H1 (cell line): ENCODE data around the gene LMX1B. TPM values are rescaled to one million over a fixed set of nuclear protein-coding genes. Genes with fewer than 3 reads are reported as not detected.
A peak's percentile ranks its signal among the peaks of the same experiment; 100 is the strongest.

Experiments used
- CTCF ChIA-PET: fragments of 300-600 bp; sonication (Branson Sonifier 250); formaldehyde crosslinking; loops from one replicate; lab custom pipeline; 2021; ENCODE audit not compliant: partially characterized antibody; lab: Charles Lee
- POLR2A ChIA-PET: fragments of 300-600 bp; sonication (Branson Sonifier 250); formaldehyde crosslinking; loops from one replicate; lab custom pipeline; 2021; ENCODE audit warnings: inconsistent platforms; ENCODE audit not compliant: partially characterized antibody; lab: Charles Lee
- DNase-seq, 2 experiments: peaks; one replicate each; pipeline versions ENCODE4 v3.0.0 to v3.0.0-alpha.2; 2010 to 2022; ENCODE audit warnings: low spot score in 2 of 2, low read depth in 1 of 2, mixed read lengths in 1 of 2
- FAIRE-seq: peaks from 2 replicates; lab custom pipeline; 2011; peaks lifted over from hg19 to GRCh38; lab: Jason Lieb, UNC
- H2AFZ ChIP-seq: 2 replicates; pipeline ENCODE4 v1.8.1; 2012; ENCODE audit warnings: low read length, inconsistent platforms
- H2AK5ac ChIP-seq: 2 replicates; pipeline ENCODE4 v1.6.1; 2013; ENCODE audit warnings: low read depth, low read length
- H2BK120ac ChIP-seq: replicated peaks from 2 replicates; pipeline ENCODE3; 2013; ENCODE audit warnings: low read depth, low read length, inconsistent platforms
- H2BK12ac ChIP-seq: 2 replicates; pipeline ENCODE4 v1.6.1; 2013; ENCODE audit warnings: low read depth, low read length
- H2BK15ac ChIP-seq: 2 replicates; pipeline ENCODE4 v1.6.1; 2013; ENCODE audit warnings: low read length
- H2BK20ac ChIP-seq: 2 replicates; pipeline ENCODE4 v1.6.1; 2013; ENCODE audit warnings: low read length
- H2BK5ac ChIP-seq: 2 replicates; pipeline ENCODE4 v1.6.1; 2013; ENCODE audit warnings: low read depth, low read length
- H3K14ac ChIP-seq: 2 replicates; pipeline ENCODE4 v1.6.1; 2013; ENCODE audit warnings: inconsistent platforms; ENCODE audit not compliant: insufficient read length
- H3K18ac ChIP-seq: 2 replicates; pipeline ENCODE4 v1.6.1; 2013; ENCODE audit warnings: low read length; ENCODE audit errors: extremely low read depth
- H3K23ac ChIP-seq: 2 replicates; pipeline ENCODE4 v1.6.1; 2013; ENCODE audit warnings: inconsistent platforms; ENCODE audit not compliant: insufficient read length
- H3K23me2 ChIP-seq: 2 replicates; pipeline ENCODE4 v1.6.1; 2013; ENCODE audit warnings: low read depth, low read length
- H3K27ac ChIP-seq: 2 replicates; pipeline ENCODE4 v1.6.1; 2011; ENCODE audit warnings: low read depth, low read length, inconsistent platforms
- H3K27me3 ChIP-seq, 4 experiments: replicated peaks in 1 of 4; 1 replicate in 1 of 4; 2 replicates in 3 of 4; pipeline versions ENCODE4 v1.6.1 to v1.8.1; 2011 to 2013; ENCODE audit warnings: low read length in 3 of 4, mild to moderate bottlenecking in 3 of 4, inconsistent platforms in 2 of 4, mixed read lengths in 2 of 4, moderate library complexity in 1 of 4; ENCODE audit not compliant: control insufficient read depth in 3 of 4, insufficient read depth in 3 of 4; ENCODE audit errors: extremely low read depth in 1 of 4
- H3K36me3 ChIP-seq, 4 experiments: 2 replicates each; pipeline versions ENCODE4 v1.6.1 to v1.8.1; 2011 to 2013; ENCODE audit warnings: mild to moderate bottlenecking in 4 of 4, low read length in 3 of 4, moderate library complexity in 2 of 4, control low read depth in 1 of 4, inconsistent platforms in 1 of 4; ENCODE audit not compliant: insufficient read depth in 4 of 4, control insufficient read depth in 2 of 4
- H3K4ac ChIP-seq: replicated peaks from 2 replicates; pipeline ENCODE3; 2013; ENCODE audit warnings: low read length, low read depth, mixed read lengths, inconsistent platforms; ENCODE audit not compliant: insufficient read length
- H3K4me1 ChIP-seq, 4 experiments: replicated peaks in 1 of 4; 1 replicate in 1 of 4; 2 replicates in 3 of 4; pipeline versions ENCODE4 v1.6.1 to v1.8.1; 2011 to 2013; ENCODE audit warnings: low read length in 3 of 4, inconsistent platforms in 2 of 4, mixed read lengths in 1 of 4; ENCODE audit not compliant: insufficient read depth in 4 of 4, control insufficient read depth in 3 of 4
- H3K4me2 ChIP-seq, 2 experiments: 2 replicates each; pipeline versions ENCODE4 v1.6.1 to v1.8.1; 2011 to 2013; ENCODE audit warnings: low read depth in 2 of 2, low read length in 2 of 2, control low read depth in 1 of 2, inconsistent platforms in 1 of 2, mild to moderate bottlenecking in 1 of 2; ENCODE audit not compliant: insufficient read depth in 1 of 2
- H3K4me3 ChIP-seq, 4 experiments: fragments of 200-600, 300-600 bp in 1 of 4; sonication (generic), shearing (Covaris generic), sonication (Bioruptor Twin) in 1 of 4; 2 replicates each; pipeline versions ENCODE4 v1.5.1 to v1.8.1; 2011 to 2016; ENCODE audit warnings: low read length in 4 of 4, low read depth in 3 of 4, control low read depth in 2 of 4, inconsistent platforms in 2 of 4, mild to moderate bottlenecking in 2 of 4, mixed read lengths in 1 of 4, moderate library complexity in 1 of 4; ENCODE audit not compliant: insufficient read depth in 2 of 4; ENCODE audit errors: extremely low read depth in 1 of 4
- H3K56ac ChIP-seq: replicated peaks from 2 replicates; pipeline ENCODE3; 2013; ENCODE audit warnings: low read depth, mild to moderate bottlenecking, mixed read lengths, low read length, inconsistent platforms; ENCODE audit not compliant: insufficient read length
- H3K79me1 ChIP-seq: 2 replicates; pipeline ENCODE4 v1.6.1; 2013; ENCODE audit warnings: low read depth, low read length, control low read depth
- H3K79me2 ChIP-seq, 2 experiments: 2 replicates each; pipeline versions ENCODE4 v1.6.1 to v1.8.1; 2012 to 2013; ENCODE audit warnings: low read length in 2 of 2, mild to moderate bottlenecking in 2 of 2, inconsistent platforms in 1 of 2; ENCODE audit not compliant: insufficient read depth in 2 of 2, control insufficient read depth in 1 of 2
- H3K9ac ChIP-seq, 4 experiments: replicated peaks in 1 of 4; 1 replicate in 1 of 4; 2 replicates in 3 of 4; pipeline versions ENCODE4 v1.6.1 to v1.8.1; 2011 to 2013; ENCODE audit warnings: low read depth in 3 of 4, low read length in 3 of 4, control low read depth in 2 of 4, mild to moderate bottlenecking in 2 of 4, moderate library complexity in 2 of 4, inconsistent platforms in 1 of 4; ENCODE audit errors: extremely low read depth in 1 of 4
- H3K9me3 ChIP-seq, 2 experiments: 2 replicates each; pipeline versions ENCODE4 v1.6.1 to v1.8.1; 2012 to 2013; ENCODE audit warnings: mild to moderate bottlenecking in 2 of 2, moderate library complexity in 2 of 2, control low read depth in 1 of 2, inconsistent platforms in 1 of 2, low read depth in 1 of 2, low read length in 1 of 2, mixed read lengths in 1 of 2; ENCODE audit not compliant: insufficient read depth in 2 of 2
- H4K20me1 ChIP-seq, 2 experiments: replicated peaks in 1 of 2; 2 replicates each; pipeline versions ENCODE3 to v1.8.1; 2011 to 2013; ENCODE audit warnings: inconsistent platforms in 2 of 2, low read length in 2 of 2, mild to moderate bottlenecking in 1 of 2; ENCODE audit not compliant: insufficient read depth in 2 of 2, control insufficient read depth in 1 of 2
- H4K5ac ChIP-seq: 2 replicates; pipeline ENCODE4 v1.6.1; 2013; ENCODE audit warnings: low read length, low read depth, mixed read lengths, inconsistent platforms; ENCODE audit not compliant: insufficient read length
- H4K8ac ChIP-seq: 2 replicates; pipeline ENCODE4 v1.8.0; 2013; ENCODE audit warnings: mild to moderate bottlenecking, moderate library complexity, low read length, inconsistent platforms; ENCODE audit not compliant: insufficient read depth; ENCODE audit errors: extremely low read depth
- H4K91ac ChIP-seq: replicated peaks from 2 replicates; pipeline ENCODE3; 2013; ENCODE audit warnings: low read length, mixed read lengths, inconsistent platforms; ENCODE audit not compliant: insufficient read length
- BACH1 ChIP-seq: IDR thresholded peaks from 2 replicates; pipeline ENCODE4 v1.6.1; 2012; ENCODE audit warnings: low read length, improper control_type of control experiment
- CBX8 ChIP-seq: fragments of 300-800, 300-1000 bp; sonication (generic); IDR thresholded peaks from 2 replicates; pipeline ENCODE4 v1.7.1; 2016; ENCODE audit warnings: low read depth, low read length, borderline replicate concordance
- CEBPB ChIP-seq: IDR thresholded peaks from 2 replicates; pipeline ENCODE4 v1.6.1; 2012; ENCODE audit warnings: low read depth, low read length
- GABPA ChIP-seq: IDR thresholded peaks from 2 replicates; pipeline ENCODE4 v1.6.1; 2011; ENCODE audit warnings: mild to moderate bottlenecking, low read length, moderate library complexity, borderline replicate concordance; ENCODE audit not compliant: insufficient read depth
- HDAC2 ChIP-seq, 2 experiments: fragments of 300-600 bp in 1 of 2; sonication (generic) in 1 of 2; IDR thresholded peaks; 2 replicates each; pipeline ENCODE4 v1.6.1; 2011 to 2012; ENCODE audit warnings: low read depth in 2 of 2, low read length in 2 of 2, mild to moderate bottlenecking in 2 of 2, moderate library complexity in 2 of 2, borderline replicate concordance in 1 of 2, inconsistent platforms in 1 of 2
- HDAC6 ChIP-seq: IDR thresholded peaks from one replicate; pipeline ENCODE4 v1.7.1; 2012; ENCODE audit warnings: low read depth, mild to moderate bottlenecking, inconsistent platforms, low read length, moderate library complexity
- KDM1A ChIP-seq: fragments of 200-600, 300-600 bp; sonication (generic); IDR thresholded peaks from 2 replicates; pipeline ENCODE4 v1.7.1; 2016; ENCODE audit warnings: mild to moderate bottlenecking, low read length, borderline replicate concordance
- NRF1 ChIP-seq: IDR thresholded peaks from 2 replicates; pipeline ENCODE4 v1.6.1; 2011; ENCODE audit warnings: mild to moderate bottlenecking, low read depth, low read length, improper control_type of control experiment
- PHF8 ChIP-seq: fragments of 200-600 bp; sonication (generic); conservative IDR thresholded peaks from 2 replicates; pipeline ENCODE4 v1.7.1; 2012; ENCODE audit warnings: low read depth, mild to moderate bottlenecking, inconsistent platforms, low read length, moderate library complexity
- WGBS, 2 experiments: shearing (Covaris generic) in 1 of 2; methylation state at CpG; one replicate each; pipeline versions ENCODE4 v1.1.6 to v1.1.7; 2013 to 2015; ENCODE audit warnings: low lambda C conversion rate in 2 of 2, mixed read lengths in 2 of 2, inconsistent platforms in 1 of 2, low coverage in 1 of 2, missing lambda C conversion rate in 1 of 2; ENCODE audit not compliant: insufficient replicate concordance in 2 of 2, insufficient coverage in 1 of 2, insufficient read length in 1 of 2; ENCODE audit errors: extremely low coverage in 1 of 2, missing lambda C conversion rate in 1 of 2; 5-methylcytosine and 5-hydroxymethylcytosine counted together
- polyA plus RNA-seq, 7 experiments: library from polyadenylated mRNA; depleted of rRNA in 3 of 7; stranded (reverse) in 5 of 7; unstranded in 2 of 7; fragments of >200 nt in 5 of 7; fragments of 200-250 nt in 2 of 7; gene quantifications; 1 replicate in 5 of 7; 2 replicates in 1 of 7; 4 replicates in 1 of 7; pipeline versions ENCODE4 v1.2.1 to v1.2.3, GENCODE V29; 2011 to 2013; ENCODE audit warnings: missing spikeins in 2 of 7, mixed read lengths in 2 of 7
- total RNA-seq: library from RNA; stranded (reverse); fragmentation: NEBNext Ultra II Directional; extraction: Animal tissue kit (Norgen Biotek cat#: 25700); gene quantifications from 2 replicates; pipeline ENCODE4 v1.2.1, GENCODE V29; 2021
- TF ChIP-seq, protein P1 (sequence below): IDR thresholded peaks from 2 replicates; pipeline ENCODE4 v1.6.1; 2011; ENCODE audit warnings: low read length, improper control_type of control experiment

LMX1B gene
- total and polyA plus RNA-seq, 2 of the 8 experiments (the other 6 are each of a cell fraction or from before 2014, with no cell fraction given), result 0.09 to 0.37 TPM

DNA sequence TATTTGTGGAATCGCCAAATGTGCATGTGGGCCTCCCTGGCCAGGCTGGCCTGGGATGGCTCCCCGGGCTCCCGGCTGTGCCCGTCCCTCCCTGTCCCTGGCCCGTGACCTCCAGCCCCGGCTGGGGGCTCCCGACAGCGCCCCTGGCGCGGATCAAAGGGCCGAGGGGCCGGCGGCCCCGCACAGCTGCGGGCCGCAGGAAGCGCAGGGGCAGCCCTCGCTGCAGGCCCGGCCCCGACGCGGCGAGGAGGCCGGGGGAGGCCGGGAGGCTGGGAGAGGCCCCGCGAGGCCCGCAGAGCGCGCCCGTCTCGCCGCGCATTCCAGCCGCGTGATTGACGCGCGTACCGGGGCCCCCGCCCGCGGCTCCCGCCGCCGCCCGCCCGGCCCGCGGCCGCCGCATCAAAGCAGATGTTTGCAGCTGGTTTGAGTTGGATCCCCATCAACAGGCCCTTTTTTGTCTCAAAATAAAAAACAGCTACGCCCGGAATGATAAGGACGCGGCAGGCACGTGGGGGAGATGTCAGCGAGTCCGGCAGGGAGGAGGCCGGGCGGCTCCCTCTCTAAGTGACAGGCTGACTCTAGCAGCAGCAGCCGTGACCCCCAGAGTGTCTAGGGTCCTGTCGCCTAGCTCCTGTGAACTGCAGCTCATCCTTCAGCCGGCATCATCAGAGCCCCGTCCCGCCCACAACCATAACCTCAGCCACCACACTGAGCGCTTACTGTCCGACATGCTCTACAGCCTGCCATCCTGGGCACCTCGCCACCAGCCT is 69.4 kb downstream of the LMX1B start:
- no peaks in the 10 kb centered on the region for H3K79me1 ChIP-seq
- DNase-seq (no peak), FAIRE-seq (no peak)
- no peaks in the 10 kb centered on the region for H3K79me2 ChIP-seq
- no peak overlapping the region for H2AK5ac ChIP-seq
- no peak overlapping the region for H3K56ac ChIP-seq
- no peaks in the 10 kb centered on the region for H4K20me1 ChIP-seq
- no peak overlapping the region for H3K27ac ChIP-seq
- H2AFZ ChIP-seq, result no peak overlapping the region
- H3K36me3 ChIP-seq, result no peaks in the 10 kb centered on the region
- peaks cover 6% of the 10 kb centered on the region; the same call in 1 of the 2 replicates for H3K23me2 ChIP-seq
- no peak overlapping the region; the same call in none of the 2 replicates for H3K18ac ChIP-seq
- H3K4ac ChIP-seq, result no peak overlapping the region
- ChIA-PET POLR2A (interaction anchor here (1.4 kb wide), 1 partner anchor 9 kb away, joined by 4 read pairs; no protein-coding TSS in a partner anchor), CTCF (interaction anchor here (0.6 to 23.0 kb wide), 12 partner anchors 11 to 1498 kb away, joined by 3 to 323 read pairs (median 5); no protein-coding TSS in a partner anchor)
- H3K4me3 ChIP-seq, result peak overlapping the region in 2 of 4 experiments; percentile 10 to 49; a peak in 3 of 8 replicates
- peak overlapping the region; percentile 34 to 59 for H3K4me2 ChIP-seq
- 21% methylated on average over 31 of the region's 69 CpGs; no CpG with 5 or more reads in 1 of the 2 experiments for WGBS, 2 experiments
- H3K14ac ChIP-seq, result no peak overlapping the region
- no peak overlapping the region for H3K9ac ChIP-seq
- H3K23ac ChIP-seq, result no peak overlapping the region
- H2BK120ac ChIP-seq, result no peak overlapping the region
- no peak overlapping the region for H4K91ac ChIP-seq
- H3K4me1 ChIP-seq, result peaks cover 0 to 19% (median 6%) of the 10 kb centered on the region in 4 experiments; a peak in 6 of 7 replicates
- H4K8ac ChIP-seq, result no peak overlapping the region
- no peak overlapping the region for H2BK20ac ChIP-seq
- no peak overlapping the region for H4K5ac ChIP-seq
- H3K27me3 ChIP-seq, result peaks cover 14 to 64% (median 51%) of the 10 kb centered on the region in 4 experiments
- 0 out of 2 replicates have a peak overlapping the region, but pooled peaks have one; percentile 40 for H2BK15ac ChIP-seq
- no peak overlapping the region for H2BK5ac ChIP-seq
- H2BK12ac ChIP-seq, result peak overlapping the region; percentile 27; the same call in 1 of the 2 replicates
- no peaks in the 10 kb centered on the region for H3K9me3 ChIP-seq
- TF ChIP-seq BACH1 (no peak), CBX8 (no peak), PHF8 (no peak), NRF1 (no peak), GABPA (no peak), CEBPB (no peak), HDAC6 (no peak), KDM1A (no peak), HDAC2 (IDR thresholded peaks at IDR 0.05; ENCODE audit: borderline replicate concordance in 1 of 2, low read depth in 2 of 2, low read length in 2 of 2) (no peak)
- TF ChIP-seq, protein P1, sequence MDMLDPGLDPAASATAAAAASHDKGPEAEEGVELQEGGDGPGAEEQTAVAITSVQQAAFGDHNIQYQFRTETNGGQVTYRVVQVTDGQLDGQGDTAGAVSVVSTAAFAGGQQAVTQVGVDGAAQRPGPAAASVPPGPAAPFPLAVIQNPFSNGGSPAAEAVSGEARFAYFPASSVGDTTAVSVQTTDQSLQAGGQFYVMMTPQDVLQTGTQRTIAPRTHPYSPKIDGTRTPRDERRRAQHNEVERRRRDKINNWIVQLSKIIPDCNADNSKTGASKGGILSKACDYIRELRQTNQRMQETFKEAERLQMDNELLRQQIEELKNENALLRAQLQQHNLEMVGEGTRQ, result no peak
